ENCODE results near the gene SIPA1. TPM values are rescaled to one million over a fixed set of nuclear protein-coding genes. Genes with fewer than 3 reads are reported as not detected.

The SIPA1 gene
- total RNA-seq, 2 donors from 2014 or later = 39.9 to 46.8 TPM

- TF ChIP-seq CTCF (conservative IDR thresholded peaks at IDR 0.05) = no peak
- WGBS, 2 experiments (ENCODE audit: insufficient coverage in 1 of 2, insufficient read length in 1 of 2) = 96% methylated on average over 37 to 49 of the region's 49 CpGs
These were observed 38.5 kb upstream of the SIPA1 start for GRCh38 chr11:65599216-65599954.

GRCh38 chr11:65599955-65600246, 38.0 kb upstream of the SIPA1 start:
- no peaks in the 10 kb centered on the region for H3K27me3 ChIP-seq (ENCODE audit: control insufficient read depth, insufficient read depth, low read length, poor library complexity, severe bottlenecking)
- no peaks in the 10 kb centered on the region for H3K4me1 Mint-ChIP-seq
- H3K4me1 ChIP-seq (ENCODE audit: control insufficient read depth, insufficient read depth, low read length) = no peaks in the 10 kb centered on the region
- 88 to 100% methylated on average over 3 to 6 of the region's 6 CpGs for WGBS, 2 experiments (ENCODE audit: insufficient coverage in 1 of 2, insufficient read length in 1 of 2)
- H3K9me3 Mint-ChIP-seq = no peaks in the 10 kb centered on the region
- H3K27ac Mint-ChIP-seq = no peak overlapping the region
- H3K9ac ChIP-seq (ENCODE audit: extremely low read depth, low read length, poor library complexity, severe bottlenecking) = no peak overlapping the region
- H3K4me3 ChIP-seq (ENCODE audit: low read length) = no peak overlapping the region
- peaks cover 35% of the 10 kb centered on the region for H3K36me3 ChIP-seq (ENCODE audit: control insufficient read depth, insufficient read depth, low read length)
- peaks cover 5% of the 10 kb centered on the region for H3K27me3 Mint-ChIP-seq (ENCODE audit: insufficient read depth)
- H3K9me3 ChIP-seq (ENCODE audit: control insufficient read depth, low read length) = no peaks in the 10 kb centered on the region
- no peak overlapping the region for H3K4me3 Mint-ChIP-seq
- peaks cover 34% of the 10 kb centered on the region for H3K36me3 Mint-ChIP-seq (ENCODE audit: low read depth)
- H3K27ac ChIP-seq (ENCODE audit: low read depth, low read length) = no peak overlapping the region
- no peak for DNase-seq
- no peak for TF ChIP-seq CTCF (conservative IDR thresholded peaks at IDR 0.05)

More at GRCh38 chr11:65599216-65599954, 38.5 kb upstream of the SIPA1 start:
- DNase-seq = no peak
- Histone ChIP-seq H3K9ac (ENCODE audit: extremely low read depth, low read length, poor library complexity, severe bottlenecking) (no peak overlapping the region), H3K36me3 (ENCODE audit: control insufficient read depth, insufficient read depth, low read length) (peaks cover 30% of the 10 kb centered on the region), H3K27ac (ENCODE audit: low read depth, low read length) (no peak overlapping the region), H3K4me1 (ENCODE audit: control insufficient read depth, insufficient read depth, low read length) (no peaks in the 10 kb centered on the region), H3K27me3 (ENCODE audit: control insufficient read depth, insufficient read depth, low read length, poor library complexity, severe bottlenecking) (no peaks in the 10 kb centered on the region), H3K4me3 (ENCODE audit: low read length) (no peak overlapping the region), H3K9me3 (ENCODE audit: control insufficient read depth, low read length) (no peaks in the 10 kb centered on the region)
- no peak overlapping the region for H3K4me3 Mint-ChIP-seq
- H3K4me1 Mint-ChIP-seq = no peaks in the 10 kb centered on the region
- no peak overlapping the region for H3K27ac Mint-ChIP-seq
- H3K27me3 Mint-ChIP-seq (ENCODE audit: insufficient read depth) = peaks cover 8% of the 10 kb centered on the region
- peaks cover 30% of the 10 kb centered on the region for H3K36me3 Mint-ChIP-seq (ENCODE audit: low read depth)
- no peaks in the 10 kb centered on the region for H3K9me3 Mint-ChIP-seq

GRCh38 chr11:65604258-65604657, 33.6 kb upstream of the SIPA1 start:
- Histone ChIP-seq H3K4me1 (ENCODE audit: control insufficient read depth, insufficient read depth, low read length) (peaks cover 3% of the 10 kb centered on the region), H3K4me3 (ENCODE audit: low read length) (no peak overlapping the region), H3K27me3 (ENCODE audit: control insufficient read depth, insufficient read depth, low read length, poor library complexity, severe bottlenecking) (no peaks in the 10 kb centered on the region), H3K27ac (ENCODE audit: low read depth, low read length) (no peak overlapping the region), H3K36me3 (ENCODE audit: control insufficient read depth, insufficient read depth, low read length) (peaks cover 49% of the 10 kb centered on the region), H3K9ac (ENCODE audit: extremely low read depth, low read length, poor library complexity, severe bottlenecking) (no peak overlapping the region), H3K9me3 (ENCODE audit: control insufficient read depth, low read length) (no peaks in the 10 kb centered on the region)
- Mint-ChIP-seq H3K9me3 (no peaks in the 10 kb centered on the region), H3K36me3 (ENCODE audit: low read depth) (peaks cover 45% of the 10 kb centered on the region), H3K4me3 (no peak overlapping the region), H3K27me3 (ENCODE audit: insufficient read depth) (peaks cover 2% of the 10 kb centered on the region), H3K4me1 (peaks cover 2% of the 10 kb centered on the region), H3K27ac (no peak overlapping the region)
- WGBS, 2 experiments (ENCODE audit: insufficient coverage in 1 of 2, insufficient read length in 1 of 2) = 94 to 100% methylated on average over 1 of the region's 1 CpG
- TF ChIP-seq CTCF (conservative IDR thresholded peaks at IDR 0.05) = no peak
- no peak for DNase-seq

Measured in endodermal cell (in vitro differentiated cells).